B cell (primary cell): ENCODE measurements around the gene IL1RAPL1. TPM values are rescaled to one million over a fixed set of nuclear protein-coding genes. Genes with fewer than 3 reads are reported as not detected.

ENCODE experiments used
- ATAC-seq: fragments of 200-7000 bp; cut with Tn5 transposase; one replicate; pipeline ENCODE4 v1.10.0; 2021; ENCODE audit warnings: low read depth, mild to moderate bottlenecking, moderate number of reproducible peaks, moderate library complexity
- CTCF ChIA-PET: fragments of 350-600 bp; sonication (Branson Sonifier 250); formaldehyde crosslinking; loops from one replicate; lab custom pipeline; 2021; ENCODE audit warnings: antibody characterized with exemption, inconsistent platforms; lab: Charles Lee
- POLR2A ChIA-PET: fragments of 350-600 bp; sonication (Branson Sonifier 250); formaldehyde crosslinking; loops from one replicate; lab custom pipeline; 2021; ENCODE audit warnings: antibody characterized with exemption; lab: Charles Lee
- DNase-seq: peaks from one replicate; pipeline ENCODE4 v3.0.0; 2013
- H2AFZ ChIP-seq: 2 replicates; pipeline ENCODE4 v1.6.1; 2012; ENCODE audit warnings: mild to moderate bottlenecking, low read depth, low read length; ENCODE audit not compliant: insufficient read depth, poor library complexity, severe bottlenecking
- H3K27ac ChIP-seq, 2 donors: 1 replicate in 1 of 2; 2 replicates in 1 of 2; pipeline ENCODE4 v1.5.1; 2012 to 2013; ENCODE audit warnings: low read length in 2 of 2, mild to moderate bottlenecking in 2 of 2, moderate library complexity in 1 of 2
- H3K27me3 ChIP-seq, 4 experiments: fragments of 200-600 bp in 1 of 4; sonication (generic) in 1 of 4; replicated peaks in 1 of 4; 1 replicate in 2 of 4; 2 replicates in 2 of 4; pipeline versions ENCODE4 v1.6.1 to v1.7.0; 2013 to 2016; ENCODE audit warnings: low read length in 3 of 4, mild to moderate bottlenecking in 2 of 4, mixed read lengths in 1 of 4, moderate library complexity in 1 of 4; ENCODE audit not compliant: insufficient read depth in 4 of 4, control insufficient read depth in 3 of 4; ENCODE audit errors: control extremely low read depth in 1 of 4
- H3K36me3 ChIP-seq, 2 experiments: replicated peaks in 1 of 2; 1 replicate in 1 of 2; 2 replicates in 1 of 2; pipeline versions ENCODE4 v1.6.1 to v1.7.1; 2013; ENCODE audit warnings: low read length in 1 of 2; ENCODE audit not compliant: insufficient read depth in 2 of 2, control insufficient read depth in 1 of 2; ENCODE audit errors: control extremely low read depth in 1 of 2, extremely low read depth in 1 of 2
- H3K4me1 ChIP-seq, 2 donors: fragments of 200-600 bp in 1 of 2; sonication (generic) in 1 of 2; 1 replicate in 1 of 2; 2 replicates in 1 of 2; pipeline versions ENCODE4 v1.5.1 to v1.6.1; 2013 to 2017; ENCODE audit warnings: low read length in 2 of 2; ENCODE audit not compliant: control insufficient read depth in 2 of 2, insufficient read depth in 2 of 2
- H3K4me2 ChIP-seq: replicated peaks from 2 replicates; pipeline ENCODE3; 2012; ENCODE audit warnings: mild to moderate bottlenecking, low read depth, low read length; ENCODE audit not compliant: poor library complexity, severe bottlenecking
- H3K4me3 ChIP-seq, 5 experiments: fragments of 200-600 bp in 1 of 5; sonication (generic) in 1 of 5; 1 replicate in 3 of 5; 2 replicates in 2 of 5; pipeline versions ENCODE4 v1.5.1 to v1.7.0; 2011 to 2016; ENCODE audit warnings: low read length in 4 of 5, mild to moderate bottlenecking in 4 of 5, low read depth in 2 of 5, control low read depth in 1 of 5, moderate library complexity in 1 of 5; ENCODE audit not compliant: insufficient read depth in 1 of 5; ENCODE audit errors: control extremely low read depth in 1 of 5, extremely low read depth in 1 of 5
- H3K79me2 ChIP-seq: fragments of 200-600 bp; sonication (generic); one replicate; pipeline ENCODE4 v1.6.0; 2016; ENCODE audit warnings: low read length; ENCODE audit not compliant: control insufficient read depth, insufficient read depth
- H3K9ac ChIP-seq: fragments of 200-600 bp; sonication (generic); 2 replicates; pipeline ENCODE4 v1.6.1; 2017; ENCODE audit warnings: mild to moderate bottlenecking, low read length, moderate library complexity
- H3K9me3 ChIP-seq, 3 donors: one replicate each; pipeline versions ENCODE4 v1.6.1 to v1.7.1; 2013; ENCODE audit warnings: low read length in 2 of 3; ENCODE audit not compliant: control insufficient read depth in 2 of 3, insufficient read depth in 1 of 3; ENCODE audit errors: control extremely low read depth in 1 of 3
- H4K20me1 ChIP-seq: 2 replicates; pipeline ENCODE4 v1.6.0; 2012; ENCODE audit warnings: mild to moderate bottlenecking, low read length; ENCODE audit not compliant: insufficient read depth, control insufficient read depth, poor library complexity, severe bottlenecking
- H3K27ac Mint-ChIP-seq: one replicate; pipeline ENCODE4 v1.8.0; 2021; ENCODE audit warnings: mixed read lengths
- H3K27me3 Mint-ChIP-seq: one replicate; pipeline ENCODE4 v1.8.0; 2021; ENCODE audit warnings: mixed read lengths
- H3K4me1 Mint-ChIP-seq: one replicate; pipeline ENCODE4 v1.8.0; 2021; ENCODE audit warnings: mixed read lengths
- H3K4me3 Mint-ChIP-seq: one replicate; pipeline ENCODE4 v1.8.0; 2021; ENCODE audit warnings: mixed read lengths
- H3K9me3 Mint-ChIP-seq: one replicate; pipeline ENCODE4 v1.8.0; 2022; ENCODE audit warnings: mixed read lengths; ENCODE audit not compliant: insufficient read depth
- EZH2 ChIP-seq: IDR thresholded peaks from 2 replicates; pipeline ENCODE4 v1.6.1; 2012; ENCODE audit warnings: borderline replicate concordance, low read depth, mild to moderate bottlenecking, moderate library complexity, low read length; ENCODE audit not compliant: insufficient read depth, poor library complexity, severe bottlenecking
- WGBS: methylation state at CpG from one replicate; pipeline ENCODE4 v1.1.5; 2013; ENCODE audit warnings: missing lambda C conversion rate; ENCODE audit not compliant: insufficient coverage; 5-methylcytosine and 5-hydroxymethylcytosine counted together
- intact Hi-C: fragments of 100-400 bp; cut with micrococcal nuclease; formaldehyde crosslinking; loops from one replicate; pipeline ENCODE4 v1.10.0; 2022
- polyA plus RNA-seq: library from polyadenylated mRNA; depleted of rRNA; stranded (reverse); fragments of >200 nt; gene quantifications from 2 replicates; pipeline ENCODE4 v1.2.3, GENCODE V29; 2012
- total RNA-seq, 2 donors: library from RNA; stranded (reverse); fragments of 120-200 nt in 1 of 2; gene quantifications; 1 replicate in 1 of 2; 2 replicates in 1 of 2; pipeline versions ENCODE4 v1.2.3 to v1.2.4, GENCODE V29; 2013 to 2022
- TF ChIP-seq, protein P1 (sequence below): fragments of 200-600 bp; IDR thresholded peaks from one replicate; pipeline ENCODE4 v1.8.0; 2022; ENCODE audit warnings: antibody characterized with exemption, mild to moderate bottlenecking

IL1RAPL1 gene
- total and polyA plus RNA-seq, 2 donors (not counting 1 experiment from before 2014, with no cell fraction given) = not detected

DNA sequence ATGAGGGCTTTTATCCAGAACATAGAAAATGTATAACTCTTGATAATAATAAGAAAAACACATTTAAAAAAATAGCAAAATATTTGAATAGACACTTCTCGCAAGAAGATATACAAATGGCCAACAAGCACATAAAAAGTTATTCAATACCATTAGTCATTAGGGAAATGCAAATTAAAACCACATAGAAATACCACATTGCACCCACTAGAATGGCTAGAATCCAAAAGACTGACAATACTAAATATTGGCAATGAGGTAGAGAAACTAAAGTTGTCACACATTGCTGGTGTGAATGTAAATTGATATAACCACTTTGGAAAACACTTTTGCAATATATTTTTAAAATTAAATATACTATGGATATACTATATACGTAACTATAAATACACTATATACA is 873.8 kb downstream of the IL1RAPL1 start:
- no CpG with 5 or more reads among the region's 2 CpGs for WGBS
- H3K9ac ChIP-seq = no peak overlapping the region

DNA sequence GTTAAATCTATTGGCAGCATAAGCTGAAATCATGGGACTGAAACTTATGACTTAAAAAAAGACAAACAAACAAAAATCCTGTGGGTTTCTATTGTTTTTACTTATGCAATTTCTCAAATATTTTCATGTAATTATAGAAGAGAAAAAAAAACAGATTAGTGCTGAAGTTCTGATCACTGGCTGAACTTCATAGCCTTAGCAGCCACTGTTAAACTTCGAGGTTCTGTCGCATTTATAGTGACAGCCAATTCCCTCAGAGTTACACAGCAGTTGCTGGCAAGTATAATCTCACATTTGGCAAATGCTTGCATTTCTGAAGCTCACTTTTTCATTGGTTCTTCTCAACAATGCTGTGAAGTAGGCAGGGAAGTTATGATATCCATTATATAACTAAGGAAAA is 879.2 kb downstream of the IL1RAPL1 start:
- no peak for ATAC-seq
- CTCF ChIA-PET = no interaction called here

More for the DNA sequence above, 873.8 kb downstream of the IL1RAPL1 start:
- H3K79me2 ChIP-seq = no peaks in the 10 kb centered on the region
- no peaks in the 10 kb centered on the region for H3K9me3 Mint-ChIP-seq
- no peaks in the 10 kb centered on the region for H3K4me1 ChIP-seq
- DNase-seq (no peak), ATAC-seq (no peak)
- H3K4me1 Mint-ChIP-seq = no peaks in the 10 kb centered on the region
- no peak overlapping the region for H3K4me3 ChIP-seq
- H3K4me3 Mint-ChIP-seq = no peak overlapping the region
- ChIA-PET POLR2A (no interaction called here), CTCF (no interaction called here)
- H3K27ac Mint-ChIP-seq = no peak overlapping the region
- H3K27me3 ChIP-seq = no peaks in the 10 kb centered on the region
- H3K4me2 ChIP-seq = no peak overlapping the region
- no peaks in the 10 kb centered on the region for H3K36me3 ChIP-seq
- intact Hi-C loops = no loop called here
- no peaks in the 10 kb centered on the region for H3K27me3 Mint-ChIP-seq
- H2AFZ ChIP-seq = no peak overlapping the region
- no peaks in the 10 kb centered on the region for H3K9me3 ChIP-seq
- no peaks in the 10 kb centered on the region for H4K20me1 ChIP-seq
- H3K27ac ChIP-seq = no peak overlapping the region
- TF ChIP-seq, protein P1, sequence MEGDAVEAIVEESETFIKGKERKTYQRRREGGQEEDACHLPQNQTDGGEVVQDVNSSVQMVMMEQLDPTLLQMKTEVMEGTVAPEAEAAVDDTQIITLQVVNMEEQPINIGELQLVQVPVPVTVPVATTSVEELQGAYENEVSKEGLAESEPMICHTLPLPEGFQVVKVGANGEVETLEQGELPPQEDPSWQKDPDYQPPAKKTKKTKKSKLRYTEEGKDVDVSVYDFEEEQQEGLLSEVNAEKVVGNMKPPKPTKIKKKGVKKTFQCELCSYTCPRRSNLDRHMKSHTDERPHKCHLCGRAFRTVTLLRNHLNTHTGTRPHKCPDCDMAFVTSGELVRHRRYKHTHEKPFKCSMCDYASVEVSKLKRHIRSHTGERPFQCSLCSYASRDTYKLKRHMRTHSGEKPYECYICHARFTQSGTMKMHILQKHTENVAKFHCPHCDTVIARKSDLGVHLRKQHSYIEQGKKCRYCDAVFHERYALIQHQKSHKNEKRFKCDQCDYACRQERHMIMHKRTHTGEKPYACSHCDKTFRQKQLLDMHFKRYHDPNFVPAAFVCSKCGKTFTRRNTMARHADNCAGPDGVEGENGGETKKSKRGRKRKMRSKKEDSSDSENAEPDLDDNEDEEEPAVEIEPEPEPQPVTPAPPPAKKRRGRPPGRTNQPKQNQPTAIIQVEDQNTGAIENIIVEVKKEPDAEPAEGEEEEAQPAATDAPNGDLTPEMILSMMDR = no peak
- TF ChIP-seq EZH2 = no peak

More for the DNA sequence above, 879.2 kb downstream of the IL1RAPL1 start:
- no peaks in the 10 kb centered on the region for H3K4me1 Mint-ChIP-seq
- no peaks in the 10 kb centered on the region for H3K36me3 ChIP-seq
- H3K27ac Mint-ChIP-seq = no peak overlapping the region
- no peak overlapping the region for H3K4me3 ChIP-seq
- H3K9me3 Mint-ChIP-seq = no peaks in the 10 kb centered on the region
- H3K4me3 Mint-ChIP-seq = no peak overlapping the region
- no peak overlapping the region for H3K27ac ChIP-seq
- no peak overlapping the region for H3K4me2 ChIP-seq
- WGBS = 100% methylated on average over 2 of the region's 2 CpGs
- no peaks in the 10 kb centered on the region for H3K79me2 ChIP-seq
- POLR2A ChIA-PET = no interaction called here
- H2AFZ ChIP-seq = no peak overlapping the region
- no peaks in the 10 kb centered on the region for H3K27me3 ChIP-seq
- no peaks in the 10 kb centered on the region for H3K9me3 ChIP-seq
- intact Hi-C loops = no loop called here
- no peak for TF ChIP-seq EZH2
- TF ChIP-seq, protein P1 = no peak
- H4K20me1 ChIP-seq = no peaks in the 10 kb centered on the region
- no peaks in the 10 kb centered on the region for H3K4me1 ChIP-seq
- DNase-seq = no peak
- H3K9ac ChIP-seq = no peak overlapping the region
- no peaks in the 10 kb centered on the region for H3K27me3 Mint-ChIP-seq
